NOMO-1 (cell line): ENCODE data around the gene NDUFV1.
"Not testable (repeated sequence)": the region's sequence is repeated elsewhere in the genome, so short reads cannot be mapped to it uniquely, and the experiment has no call there.

ENCODE experiments used
- DNase-seq, 2 experiments: peaks; one replicate each; lab custom pipeline; 2025; ENCODE audit not compliant: unreplicated experiment in 2 of 2; lab: John Stamatoyannopoulos, UW

The NDUFV1 gene

GRCh38 chr11:67637441-67637840 is 30.7 kb downstream of the NDUFV1 start:
- not testable (repeated sequence) for DNase-seq

- DNase-seq: no peak
Measured at GRCh38 chr11:67638535-67639437, 32.0 kb downstream of the NDUFV1 start.

DNA sequence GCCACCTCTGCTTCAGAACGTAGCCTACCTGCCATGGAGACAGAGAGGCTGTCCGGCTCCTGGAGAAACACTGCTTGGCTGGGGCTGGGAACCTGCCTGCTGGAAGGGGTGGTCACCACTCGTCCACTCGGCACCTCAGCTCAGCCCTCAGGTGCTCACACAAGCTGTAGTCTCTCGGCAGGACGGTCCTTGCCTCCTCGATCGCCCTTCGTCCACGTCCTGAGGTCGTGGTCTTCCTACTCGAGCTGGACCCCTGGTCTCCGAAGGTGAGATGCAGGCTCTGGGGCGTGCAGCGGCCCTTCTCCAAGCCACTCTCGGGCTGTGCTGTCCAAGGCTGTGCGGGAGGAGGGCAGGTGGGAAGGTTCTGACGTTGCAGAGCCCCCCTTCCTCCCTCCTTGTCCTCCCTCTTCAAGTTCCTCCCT is 32.7 kb downstream of the NDUFV1 start, which contains the start of gene TBX10:
TBX10 (minus strand) TSS at position 326 of the 422 bp plus-strand sequence; CDS start at position 35, 291 bp downstream.
- DNase-seq: no peak

- peak; percentile 48 to 52 for DNase-seq
Measured at GRCh38 chr11:67640021-67640757, 33.5 kb downstream of the NDUFV1 start.

DNA sequence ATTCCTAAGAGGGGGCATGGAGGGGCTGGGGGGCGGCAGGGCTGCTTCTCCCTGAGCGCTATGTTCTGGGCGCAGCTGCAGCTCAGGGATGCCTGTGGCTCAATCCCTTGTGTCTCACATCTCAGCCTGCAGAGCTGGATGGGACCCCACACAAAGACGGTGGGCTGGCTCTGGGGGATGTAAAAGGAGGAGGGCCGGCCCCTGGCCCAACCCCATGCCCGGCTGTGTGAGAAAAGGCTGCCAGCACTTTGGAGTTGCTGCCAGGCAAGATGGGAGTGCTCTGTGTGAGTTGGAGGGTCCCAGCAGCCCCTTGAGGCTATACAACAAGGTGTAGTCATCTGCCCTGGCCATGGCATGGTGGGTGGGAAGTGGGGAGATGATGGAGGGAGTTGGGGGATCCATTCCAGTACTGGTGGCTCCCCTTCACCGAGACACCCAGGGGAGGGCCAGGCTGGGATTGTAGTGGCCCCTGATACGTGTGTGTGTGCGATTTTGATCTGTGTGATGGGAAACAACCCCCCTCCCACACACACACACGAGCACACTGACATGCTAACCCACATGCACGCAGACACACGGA is 34.1 kb downstream of the NDUFV1 start:
- DNase-seq: no peak

- no peak for DNase-seq
Measured at GRCh38 chr11:67641338-67642172, 34.8 kb downstream of the NDUFV1 start.

DNA sequence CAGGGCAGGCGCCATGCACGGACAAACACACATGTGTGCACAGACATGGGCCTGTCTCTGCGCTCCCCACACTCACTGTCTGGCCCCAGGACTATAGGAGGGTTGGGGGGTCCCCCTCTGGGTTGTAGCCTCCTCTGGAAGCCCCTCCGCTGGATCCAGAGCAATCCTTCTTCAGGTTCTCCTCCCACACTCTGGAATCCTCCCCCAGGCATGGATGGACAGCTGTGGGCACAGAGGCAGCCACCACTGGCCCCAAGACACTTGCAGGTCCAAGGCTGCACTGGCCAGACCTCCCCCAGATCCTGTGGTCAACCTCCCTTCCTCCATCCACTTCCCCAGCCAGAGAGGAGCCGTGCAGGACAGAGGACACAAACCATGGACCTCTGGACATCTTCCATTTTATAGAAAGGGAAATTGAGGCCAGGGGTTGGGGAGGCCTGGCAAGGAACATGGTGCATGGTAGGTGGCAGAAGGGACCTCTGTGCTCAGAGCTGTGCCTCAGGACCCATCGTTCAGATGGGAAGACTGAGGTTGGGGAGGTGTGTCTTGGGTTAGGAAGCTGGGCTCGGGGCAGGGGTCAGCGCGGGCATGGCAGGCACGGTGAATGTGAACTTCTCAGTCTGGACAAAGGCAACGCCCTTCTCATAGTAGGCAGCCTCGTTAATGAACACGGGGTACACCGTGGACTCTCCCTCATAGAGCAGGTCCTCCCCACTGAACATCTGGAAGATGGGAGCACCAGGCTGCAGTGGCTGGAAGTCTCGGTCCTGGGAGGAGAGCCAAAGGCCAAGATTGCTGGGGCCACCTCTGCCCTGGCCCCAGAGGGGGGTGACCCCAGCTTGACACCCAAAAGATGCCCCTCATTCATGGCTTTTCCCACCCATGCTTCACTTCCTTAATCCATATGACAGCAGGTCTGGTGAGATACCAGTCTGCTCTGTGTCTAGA is 35.7 kb downstream of the NDUFV1 start:
- no peak for DNase-seq

GRCh38 chr11:67644042-67644441 is 37.3 kb downstream of the NDUFV1 start:
- no peak for DNase-seq

DNA sequence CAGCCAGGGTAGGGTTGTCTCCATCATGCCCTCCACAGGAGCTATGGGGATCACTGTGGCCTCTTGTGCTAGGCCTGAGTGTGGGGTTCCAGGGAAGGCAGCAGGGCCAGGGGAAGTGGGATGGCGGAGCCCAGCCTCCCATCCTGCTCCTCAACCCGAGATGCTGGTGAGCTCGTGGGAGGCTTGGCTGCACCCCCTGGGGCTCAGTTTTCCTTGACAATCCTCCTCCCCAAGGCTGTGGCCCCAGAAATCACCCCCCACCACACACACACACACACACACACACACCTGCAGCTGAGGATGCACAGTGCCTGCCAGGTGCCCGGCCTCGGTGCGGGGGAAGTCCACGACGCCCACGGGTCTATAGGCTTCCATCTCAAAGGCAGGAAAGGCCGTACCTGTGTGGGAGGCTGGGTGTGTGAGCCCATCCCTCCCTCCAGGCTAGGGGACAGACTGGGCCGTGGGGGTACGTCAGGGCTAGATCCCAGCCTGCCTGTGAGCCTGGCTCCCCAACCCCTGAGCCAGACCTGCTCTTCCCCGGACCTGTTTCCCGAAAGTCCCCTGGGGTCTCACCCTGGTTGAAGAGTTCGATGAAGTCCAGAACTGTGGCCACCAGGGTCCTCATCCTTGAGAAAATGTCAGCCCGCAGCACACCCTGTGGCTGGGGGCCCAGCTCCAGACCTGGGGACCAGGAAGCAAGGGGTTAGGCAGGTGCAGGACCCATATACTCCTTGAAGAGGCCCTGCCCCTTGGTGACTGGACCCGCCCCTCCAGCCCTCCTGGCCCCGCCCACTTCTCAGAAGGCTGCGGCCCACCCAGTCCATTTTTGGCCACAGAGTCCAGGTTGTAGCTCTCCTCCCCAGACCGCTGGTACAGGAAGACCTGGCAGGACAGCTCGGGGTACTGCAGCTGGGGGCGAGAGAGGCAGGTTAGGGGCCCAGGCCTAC is 38.0 kb downstream of the NDUFV1 start:
- no peak for DNase-seq

DNA sequence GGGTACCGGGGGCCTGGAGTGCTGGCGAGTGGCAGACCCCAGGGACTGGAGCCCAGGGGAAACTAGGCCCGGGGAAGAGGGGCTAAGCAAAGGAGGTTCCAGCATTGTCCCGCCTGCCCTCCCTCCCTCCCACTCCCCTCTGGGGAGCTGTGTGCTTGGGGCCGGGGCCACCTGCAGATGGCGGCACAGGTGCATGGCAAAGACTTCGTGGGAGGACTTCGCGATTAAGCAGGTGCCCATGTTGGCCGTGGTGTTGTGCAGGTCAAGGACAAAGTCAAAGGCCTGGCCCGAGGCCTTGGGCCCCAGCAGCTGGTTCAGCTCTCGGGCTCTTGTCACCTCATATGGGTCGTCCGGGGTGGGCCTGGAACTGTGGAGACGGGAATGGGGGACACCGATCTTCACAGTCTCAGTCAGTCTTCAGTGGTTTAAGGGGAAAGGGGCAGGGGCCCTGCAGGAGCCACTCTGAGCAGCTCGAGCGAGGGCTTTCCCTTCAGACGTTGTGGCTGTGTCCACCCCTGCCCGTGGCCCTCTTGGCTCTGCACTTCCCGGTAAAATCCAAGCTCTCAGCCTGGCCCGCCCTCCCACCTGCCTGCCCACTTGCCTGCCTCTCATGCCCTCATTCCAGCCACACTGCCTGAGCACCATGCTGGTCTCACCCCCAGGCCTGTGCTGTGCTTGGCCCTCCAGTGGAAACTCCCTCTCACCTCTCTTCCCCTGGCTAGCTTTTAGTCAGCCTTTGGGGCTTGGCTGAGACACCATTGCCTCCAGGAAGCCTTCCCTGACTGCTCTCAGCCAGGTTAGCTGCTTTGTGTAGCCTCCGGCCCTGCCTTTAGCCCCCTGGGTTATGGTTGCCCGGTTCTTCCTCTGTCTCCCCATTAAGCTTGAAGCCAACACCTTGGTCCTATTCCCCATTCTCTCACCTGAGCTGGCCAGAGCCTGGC is 39.1 kb downstream of the NDUFV1 start:
- DNase-seq: no peak

DNA sequence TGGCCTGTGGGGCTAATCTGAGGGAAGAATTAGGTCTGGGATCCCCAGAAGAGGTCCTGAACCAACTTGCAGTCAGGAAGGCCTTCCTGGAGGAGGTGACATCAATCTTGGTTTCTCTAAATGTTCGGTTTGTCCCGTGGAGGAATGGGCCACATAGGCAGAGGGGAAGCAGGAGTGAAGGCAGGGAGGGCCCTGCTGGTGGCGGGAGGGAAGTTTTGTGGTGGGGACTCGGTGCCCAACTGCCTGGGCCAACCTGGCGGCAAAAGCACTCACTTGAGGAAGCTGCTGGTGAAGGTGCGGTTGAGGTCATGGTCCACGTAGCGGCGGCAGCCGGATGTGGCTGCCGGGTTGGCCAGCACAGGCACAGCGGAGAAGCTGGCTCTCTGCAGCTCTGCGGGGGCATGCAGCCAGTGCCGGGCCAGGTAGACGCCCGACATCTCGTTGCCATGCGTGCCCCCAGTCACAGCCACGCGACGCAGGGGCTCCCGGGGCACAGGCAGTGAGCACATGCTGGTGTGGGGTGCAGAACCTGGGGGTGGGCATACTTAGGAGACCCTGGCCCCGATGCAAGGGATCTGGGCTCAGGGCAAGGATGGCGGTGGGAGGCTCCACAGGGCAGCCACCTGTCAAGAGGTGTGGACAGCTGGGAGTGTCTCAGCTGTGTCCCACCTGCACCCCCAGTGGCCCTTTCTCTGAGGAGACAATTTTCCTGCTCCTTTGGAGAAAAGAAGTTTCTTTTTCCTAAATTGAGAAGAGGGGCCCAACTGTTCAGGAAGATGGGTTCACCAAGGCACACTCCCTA is 40.0 kb downstream of the NDUFV1 start:
- DNase-seq: peak; percentile 71 to 90

DNA sequence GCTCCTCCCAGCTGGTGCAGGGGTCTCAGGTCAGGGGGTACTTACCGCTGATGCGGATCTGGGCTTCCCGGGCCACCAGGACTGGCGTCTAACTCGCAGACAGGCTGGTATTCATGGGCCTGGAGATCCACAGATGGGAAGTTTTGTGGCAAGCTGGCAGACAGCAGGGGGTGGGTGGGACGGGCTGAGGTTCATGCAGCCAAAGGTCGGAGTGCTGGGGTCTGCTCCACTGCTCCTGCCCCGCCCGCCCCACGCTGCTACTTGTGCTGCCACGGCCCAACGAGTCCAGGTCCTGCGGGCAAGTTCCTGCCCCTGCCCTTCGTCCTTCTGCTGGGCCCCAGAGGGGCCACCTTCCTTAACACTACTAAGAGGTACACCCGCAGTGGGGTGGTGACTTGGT is 40.7 kb downstream of the NDUFV1 start:
- no peak for DNase-seq

DNA sequence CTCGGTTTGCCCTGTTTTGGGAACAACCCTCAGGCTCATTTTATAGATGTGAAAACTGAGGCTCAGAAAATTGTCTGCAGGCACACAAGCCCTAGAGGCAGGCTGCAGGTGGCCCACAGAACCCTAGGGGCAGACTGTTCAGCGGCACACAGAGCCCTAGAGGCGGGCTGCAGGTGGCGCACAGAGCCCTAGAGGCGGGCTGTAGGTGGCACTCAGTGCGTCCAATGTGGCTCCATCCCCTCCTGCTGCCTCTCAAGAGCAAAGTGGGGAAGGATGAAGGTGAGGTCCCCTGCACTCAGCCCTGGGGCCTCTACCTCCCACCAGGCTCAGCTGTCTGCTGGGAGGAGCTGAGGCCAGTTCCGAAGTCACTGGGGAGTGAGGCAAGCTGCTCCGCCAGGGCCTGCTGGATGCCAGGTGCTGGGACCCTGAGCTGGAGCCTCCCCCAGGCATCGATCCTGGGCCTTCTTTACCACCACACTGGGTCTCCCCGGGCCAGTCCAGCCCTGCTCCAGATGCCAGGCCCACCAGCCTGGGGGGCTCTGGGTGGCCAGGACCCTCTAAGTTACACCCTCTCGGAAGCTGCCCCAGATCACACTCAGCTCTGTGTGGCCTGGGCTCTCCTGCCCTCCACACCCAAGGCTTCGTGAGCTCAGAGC is 41.5 kb downstream of the NDUFV1 start:
- peak; percentile 74 to 78 for DNase-seq

DNA sequence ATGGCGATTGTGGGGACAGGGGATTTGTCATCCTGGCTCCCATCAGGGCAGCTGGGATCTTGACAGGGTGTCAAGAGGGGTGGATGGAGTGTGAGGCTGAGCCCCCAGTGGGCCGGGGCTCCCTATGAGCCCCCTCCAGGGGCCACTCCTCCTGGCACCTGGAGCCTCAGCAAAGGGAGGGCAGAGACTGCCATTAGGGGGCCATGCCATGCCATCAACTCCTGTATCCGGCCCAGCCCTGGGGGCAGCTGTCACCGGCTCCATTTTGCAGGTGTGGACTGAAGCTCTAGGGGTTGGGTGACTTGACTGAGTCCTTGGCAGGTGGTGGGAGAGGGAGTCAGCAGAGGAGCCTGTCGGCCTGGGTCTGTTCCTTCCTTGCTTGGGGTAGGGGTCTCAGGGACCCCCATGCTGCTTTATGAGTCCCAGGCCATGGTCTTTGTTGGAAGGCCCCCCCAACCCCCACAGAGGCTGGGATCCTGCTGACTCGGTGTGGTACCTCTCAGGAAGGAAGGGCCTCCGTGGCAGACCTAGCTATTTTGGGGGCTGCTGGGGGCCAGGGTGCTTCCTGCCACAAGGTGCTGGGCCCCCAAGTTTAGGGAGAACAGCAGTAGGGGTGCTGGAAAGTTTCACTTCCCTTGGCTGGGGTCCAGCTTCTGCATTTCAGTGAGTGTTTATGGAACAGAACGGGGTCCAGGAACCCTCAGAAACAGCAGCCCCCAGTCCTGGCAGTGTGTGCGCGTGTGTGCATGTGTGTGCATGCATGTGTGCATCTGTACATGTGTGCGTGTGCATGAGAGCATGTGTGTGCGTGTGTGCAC is 42.3 kb downstream of the NDUFV1 start:
- peak; percentile 55 to 59 for DNase-seq
